K562 (cell line): ENCODE data around the gene TENM4.

Source experiments
- CHCHD3 ChIP-seq: fragments of 250-450 bp; sonication (Bioruptor Pico); IDR thresholded peaks from 2 replicates; pipeline ENCODE4 v2.1.2; 2022; ENCODE audit warnings: mild to moderate bottlenecking
- CTCF ChIP-seq, 3 experiments: IDR thresholded peaks in 2 of 3; conservative IDR thresholded peaks in 1 of 3; 2 replicates each; pipeline ENCODE4 v1.5.1; 2011 to 2012; ENCODE audit warnings: low read length in 3 of 3, mild to moderate bottlenecking in 3 of 3, control low read depth in 2 of 3, improper control_type of control experiment in 1 of 3, inconsistent platforms in 1 of 3, low read depth in 1 of 3, mixed read lengths in 1 of 3, moderate library complexity in 1 of 3; ENCODE audit not compliant: insufficient read depth in 2 of 3
- CUX1 ChIP-seq: fragments of 200-800 bp; sonication (Bioruptor generic); IDR thresholded peaks from 2 replicates; pipeline ENCODE4 v1.6.1; 2016; ENCODE audit warnings: missing genetic modification characterization, missing compliant biosample characterization
- HIVEP1 ChIP-seq: fragments of 250-450 bp; sonication (Bioruptor Pico); IDR thresholded peaks from 2 replicates; pipeline ENCODE4 v1.4.0; 2020; ENCODE audit warnings: mild to moderate bottlenecking
- JUN ChIP-seq, 2 experiments: sonication (generic) in 1 of 2; formaldehyde crosslinking in 1 of 2; IDR thresholded peaks; 2 replicates each; pipeline versions ENCODE4 v1.6.1 to v1.8.0; 2012 to 2022; ENCODE audit warnings: borderline replicate concordance in 2 of 2, mild to moderate bottlenecking in 2 of 2, improper control_type of control experiment in 1 of 2, low read depth in 1 of 2, low read length in 1 of 2, missing genetic modification reagents in 1 of 2
- MAFK ChIP-seq: IDR thresholded peaks from 2 replicates; pipeline ENCODE4 v1.6.1; 2011; ENCODE audit warnings: low read length, improper control_type of control experiment
- MNT ChIP-seq, 2 experiments: fragments of 450-650 bp; conservative IDR thresholded peaks; 2 replicates each; pipeline ENCODE4 v1.6.1; 2017; ENCODE audit warnings: mild to moderate bottlenecking in 2 of 2, moderate library complexity in 2 of 2
- RCOR1 ChIP-seq, 2 experiments: IDR thresholded peaks; 2 replicates each; pipeline ENCODE4 v1.6.1; 2012; ENCODE audit warnings: low read depth in 2 of 2, low read length in 2 of 2, borderline replicate concordance in 1 of 2, improper control_type of control experiment in 1 of 2
- SREBF2 ChIP-seq: sonication (generic); formaldehyde crosslinking; IDR thresholded peaks from 2 replicates; pipeline ENCODE4 v1.4.0; 2020; ENCODE audit warnings: mild to moderate bottlenecking, missing genetic modification reagents
- ZNF133 ChIP-seq: fragments of 250-450 bp; sonication (Bioruptor Pico); IDR thresholded peaks from 2 replicates; pipeline ENCODE4 v1.4.0; 2020; ENCODE audit warnings: mild to moderate bottlenecking
- ZNF232 ChIP-seq: sonication (generic); formaldehyde crosslinking; IDR thresholded peaks from 2 replicates; pipeline ENCODE4 v1.8.0; 2022; ENCODE audit warnings: mild to moderate bottlenecking, missing genetic modification reagents
- ZNF24 ChIP-seq: fragments of 450-650 bp; IDR thresholded peaks from 2 replicates; pipeline ENCODE4 v1.6.1; 2016

GRCh38 chr11:78666675-78667160, 774.1 kb downstream of the TENM4 start:
- TF ChIP-seq CUX1 (CRISPR knock-in tag) (no peak), ZNF232 (CRISPR knock-in tag) (no peak), ZNF24 (no peak), CTCF (IDR thresholded peaks at IDR 0.05 in 2 of 3, conservative IDR thresholded peaks at IDR 0.05 in 1 of 3; ENCODE audit: insufficient read depth in 2 of 3, low read depth in 1 of 3, low read length in 3 of 3) (no peak), HIVEP1 (no peak), MNT (conservative IDR thresholded peaks at IDR 0.05) (no peak), JUN (IDR thresholded peaks at IDR 0.05; ENCODE audit: borderline replicate concordance, low read depth, low read length) (0 out of 2 replicates have a peak, but pooled peaks have one; percentile 24), JUN (CRISPR knock-in tag; IDR thresholded peaks at IDR 0.05; ENCODE audit: borderline replicate concordance) (no peak), RCOR1 (IDR thresholded peaks at IDR 0.05; ENCODE audit: borderline replicate concordance in 1 of 2, low read depth in 2 of 2, low read length in 2 of 2) (0 out of 4 replicates have a peak, but pooled peaks of 1 of the 2 experiments have one; percentile 5), MAFK (no peak), ZNF133 (CRISPR knock-in tag) (no peak), SREBF2 (CRISPR knock-in tag) (no peak), CHCHD3 (CRISPR knock-in tag) (no peak)
